Activated CD8-positive, alpha-beta memory T cell treated with anti-CD3 and anti-CD28 coated beads for 1 hour (primary cell): ENCODE measurements around the gene HHIPL2.
"Not testable (repeated sequence)": the region's sequence is repeated elsewhere in the genome, so short reads cannot be mapped to it uniquely, and the experiment has no call there.

Source experiments
- DNase-seq, 2 donors: peaks; one replicate each; pipeline ENCODE4 v3.0.0-alpha.2; 2020; ENCODE audit warnings: low read depth in 1 of 2; ENCODE audit errors: extremely low read depth in 1 of 2

The HHIPL2 gene

GRCh38 chr1:222543817-222544216, 4.1 kb downstream of the HHIPL2 start:
- no peak for DNase-seq

GRCh38 chr1:222540598-222540995, 7.3 kb downstream of the HHIPL2 start:
- DNase-seq = no peak

GRCh38 chr1:222539951-222540597, 7.8 kb downstream of the HHIPL2 start:
- no peak for DNase-seq

GRCh38 chr1:222535455-222535854, 12.4 kb downstream of the HHIPL2 start:
- no peak for DNase-seq

GRCh38 chr1:222530852-222531251, 17.1 kb downstream of the HHIPL2 start:
- no peak for DNase-seq

- DNase-seq = no peak
These were observed 18.0 kb downstream of the HHIPL2 start for GRCh38 chr1:222529916-222530315.

GRCh38 chr1:222529181-222529580, 18.7 kb downstream of the HHIPL2 start:
- no peak for DNase-seq

- DNase-seq = no peak
These were observed 22.0 kb downstream of the HHIPL2 start for GRCh38 chr1:222525951-222526350.

GRCh38 chr1:222523852-222524251, 24.1 kb downstream of the HHIPL2 start:
- DNase-seq = no peak

GRCh38 chr1:222522105-222522915, 25.6 kb downstream of the HHIPL2 start:
- DNase-seq = no peak

- no peak for DNase-seq
These were observed 26.4 kb downstream of the HHIPL2 start for GRCh38 chr1:222521299-222522104.

GRCh38 chr1:222489496-222489895, 58.4 kb downstream of the HHIPL2 start:
- DNase-seq = not testable (repeated sequence)

- DNase-seq = not testable (repeated sequence)
These were observed 60.1 kb downstream of the HHIPL2 start for GRCh38 chr1:222487774-222488173.

GRCh38 chr1:222484005-222484404, 63.9 kb downstream of the HHIPL2 start:
- not testable (repeated sequence) for DNase-seq

GRCh38 chr1:222479567-222479966, 68.3 kb downstream of the HHIPL2 start:
- not testable (repeated sequence) for DNase-seq

GRCh38 chr1:222476436-222476835, 71.5 kb downstream of the HHIPL2 start:
- not testable (repeated sequence) for DNase-seq

- DNase-seq = not testable (repeated sequence)
These were observed 74.2 kb downstream of the HHIPL2 start for GRCh38 chr1:222473717-222474116.

GRCh38 chr1:222472776-222473540, 74.9 kb downstream of the HHIPL2 start:
- not testable (repeated sequence) for DNase-seq
